PC-9 (cell line): ENCODE data around the gene KATNA1.

Source experiments
- CTCF ChIP-seq: fragments of 200-600 bp; sonication (generic); conservative IDR thresholded peaks from 2 replicates; pipeline ENCODE4 v1.6.1; 2017; ENCODE audit warnings: mixed run types, antibody characterized with exemption, mild to moderate bottlenecking, moderate library complexity
- EZH2 ChIP-seq: fragments of 200-600 bp; sonication (generic); IDR thresholded peaks from 2 replicates; pipeline ENCODE4 v1.8.0; 2017; ENCODE audit warnings: antibody characterized with exemption, low read depth

DNA sequence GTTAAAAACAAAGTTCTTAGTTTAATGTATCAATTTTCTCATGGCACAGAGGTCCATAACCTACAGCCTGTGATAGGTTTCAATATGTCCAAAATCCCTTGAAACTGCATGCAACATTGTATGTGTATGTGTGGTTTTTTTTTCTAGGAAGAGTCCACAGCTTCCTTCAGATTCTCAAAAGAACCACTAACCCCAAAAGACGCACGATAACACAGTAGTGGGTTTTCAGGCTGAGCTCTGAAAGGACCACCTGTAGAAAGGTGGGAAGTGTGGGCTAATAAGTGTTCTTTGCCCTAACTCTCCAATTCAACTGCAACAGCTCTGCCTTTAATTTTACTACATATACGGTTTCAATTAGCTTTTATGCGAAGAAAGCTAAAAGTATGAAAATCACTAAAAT, 11.5 kb upstream of the KATNA1 start:
- TF ChIP-seq CTCF (no peak), EZH2 (no peak)
